GM12878 (cell line): ENCODE data around the gene KCNIP3.
"Not testable (repeated sequence)": the region's sequence is repeated elsewhere in the genome, so short reads cannot be mapped to it uniquely, and the experiment has no call there.

Experiments
- CTCF ChIP-seq, 3 experiments: IDR thresholded peaks in 2 of 3; conservative IDR thresholded peaks in 1 of 3; 2 replicates each; pipeline ENCODE4 v1.5.1; 2011; ENCODE audit warnings: low read depth in 3 of 3, low read length in 3 of 3, mild to moderate bottlenecking in 3 of 3, control low read depth in 2 of 3, moderate library complexity in 2 of 3, inconsistent platforms in 1 of 3, mixed read lengths in 1 of 3; ENCODE audit not compliant: control insufficient read depth in 2 of 3, insufficient read depth in 1 of 3; ENCODE audit errors: extremely low read depth in 1 of 3
- EZH2 ChIP-seq: IDR thresholded peaks from 2 replicates; pipeline ENCODE4 v1.6.1; 2012; ENCODE audit warnings: low read depth, mild to moderate bottlenecking, control low read depth, inconsistent platforms, low read length, borderline replicate concordance; ENCODE audit not compliant: control insufficient read depth
- NR2C2 ChIP-seq: IDR thresholded peaks from 2 replicates; pipeline ENCODE4 v1.6.1; 2011; ENCODE audit warnings: borderline replicate concordance, low read depth; ENCODE audit not compliant: control insufficient read depth, insufficient read length
- ZNF24 ChIP-seq: fragments of 450-650 bp; IDR thresholded peaks from 2 replicates; pipeline ENCODE4 v1.6.1; 2017; ENCODE audit warnings: antibody characterized with exemption, mild to moderate bottlenecking

- not testable (repeated sequence) for TF ChIP-seq ZNF24; EZH2; CTCF (IDR thresholded peaks at IDR 0.05 in 2 of 3, conservative IDR thresholded peaks at IDR 0.05 in 1 of 3; ENCODE audit: control insufficient read depth in 2 of 3, extremely low read depth in 1 of 3, insufficient read depth in 1 of 3, low read depth in 3 of 3, low read length in 3 of 3); NR2C2
Measured at GRCh38 chr2:95427196-95427867, 130.2 kb downstream of the KCNIP3 start.
